ENCODE data around the gene TCFL5.

The TCFL5 gene

DNA sequence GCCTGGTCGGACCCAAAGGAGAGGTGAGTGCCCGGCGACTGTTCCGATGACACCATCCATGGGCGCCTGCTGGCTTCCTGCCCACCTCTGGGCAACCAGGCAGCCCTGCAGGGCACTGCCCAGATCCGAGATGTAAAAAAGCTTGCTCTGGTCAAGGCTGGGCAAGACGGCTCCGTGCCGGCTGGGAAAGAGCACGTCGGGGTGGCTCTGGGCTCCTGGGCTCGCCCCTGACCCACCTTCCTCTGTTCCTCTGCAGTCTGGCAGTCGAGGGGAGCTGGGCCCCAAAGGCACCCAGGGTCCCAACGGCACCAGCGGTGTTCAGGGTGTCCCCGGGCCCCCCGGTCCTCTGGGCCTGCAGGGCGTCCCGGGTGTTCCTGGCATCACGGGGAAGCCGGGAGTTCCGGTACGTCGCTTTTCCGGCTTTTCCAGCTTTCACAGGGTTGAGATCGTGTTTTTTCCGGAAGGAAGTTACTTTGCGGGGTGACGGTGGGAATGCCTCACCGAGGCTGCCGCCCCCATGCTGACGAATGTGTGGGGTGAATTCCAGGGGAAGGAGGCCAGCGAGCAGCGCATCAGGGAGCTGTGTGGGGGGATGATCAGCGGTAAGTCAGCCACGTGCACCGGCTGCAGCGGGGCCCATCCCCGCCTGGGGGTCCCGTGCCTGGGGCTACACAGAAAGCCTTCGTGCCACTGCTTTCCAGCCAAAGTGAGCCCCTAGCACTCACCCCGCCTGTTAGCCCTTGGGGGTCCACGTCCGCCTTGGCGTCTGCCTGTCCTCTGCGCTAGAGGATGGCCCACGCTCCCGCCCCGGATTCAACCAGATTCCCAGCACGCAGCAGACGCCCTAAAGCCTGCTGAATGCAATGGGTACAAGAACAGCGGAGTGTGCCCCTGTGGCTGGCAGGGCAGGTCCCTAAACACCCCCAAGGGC is 25.4 kb downstream of the TCFL5 start:
- DNase-seq (ENCODE audit: low read depth in 2 of 2): no peak

DNA sequence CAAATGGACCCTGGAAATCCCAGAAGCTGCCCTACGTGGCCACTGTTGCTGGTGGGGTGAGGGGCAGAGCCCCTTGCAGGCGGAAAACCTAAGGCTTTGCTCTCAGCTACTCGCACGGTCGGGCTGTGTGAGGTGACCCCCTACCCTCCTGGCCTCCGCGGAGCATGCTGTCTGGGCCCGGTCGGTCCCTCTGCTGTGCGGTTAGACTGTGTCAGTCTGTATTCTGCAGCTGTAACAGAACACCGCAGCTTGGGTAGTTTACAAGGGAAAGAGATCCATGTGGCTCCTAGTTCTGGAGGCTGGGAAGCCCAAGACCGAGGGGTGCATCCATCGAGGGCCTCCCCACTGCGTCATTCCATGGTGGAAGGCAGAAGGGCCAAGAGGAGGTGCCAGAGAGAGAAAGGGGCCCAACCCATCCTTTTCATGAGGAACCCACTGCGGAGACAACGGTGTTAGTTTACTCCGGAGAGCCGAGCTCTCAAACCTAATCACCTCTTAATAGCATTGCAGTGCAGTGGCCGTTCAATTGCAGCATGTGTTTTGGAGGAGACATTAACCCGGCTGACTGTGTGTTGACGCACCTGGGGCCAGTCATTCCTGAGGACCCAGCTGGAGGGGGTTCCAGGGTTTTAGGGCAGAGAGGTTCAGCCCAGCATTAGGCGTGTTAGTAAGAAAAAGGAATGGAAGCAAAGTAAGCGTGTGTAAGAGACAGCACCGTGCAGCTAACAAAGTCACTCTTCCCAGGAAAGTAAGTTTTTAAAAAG is 26.5 kb downstream of the TCFL5 start:
- DNase-seq (ENCODE audit: low read depth in 2 of 2): no peak

DNA sequence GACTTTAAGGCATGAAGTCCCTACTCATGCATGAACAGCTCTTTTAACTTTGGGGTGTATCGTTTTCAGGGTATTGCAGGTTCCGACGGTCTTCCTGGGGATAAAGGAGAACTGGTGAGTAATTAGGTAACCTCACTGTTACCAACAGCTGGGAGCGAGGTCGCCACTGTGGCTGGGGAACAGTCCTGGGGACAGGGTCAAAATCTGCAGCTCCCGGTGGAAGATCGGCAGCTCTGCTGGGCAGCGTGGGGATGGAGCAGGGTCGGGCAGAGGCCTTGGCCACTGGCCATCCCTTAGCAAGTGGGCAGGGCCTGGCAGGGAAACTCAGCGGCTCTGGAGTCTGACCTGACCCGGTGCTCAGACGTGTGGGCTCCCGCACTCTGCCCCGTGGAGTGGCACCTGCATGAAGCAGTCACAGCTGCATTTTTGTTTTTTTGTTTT is 28.7 kb downstream of the TCFL5 start:
- DNase-seq (ENCODE audit: low read depth in 2 of 2): no peak

DNA sequence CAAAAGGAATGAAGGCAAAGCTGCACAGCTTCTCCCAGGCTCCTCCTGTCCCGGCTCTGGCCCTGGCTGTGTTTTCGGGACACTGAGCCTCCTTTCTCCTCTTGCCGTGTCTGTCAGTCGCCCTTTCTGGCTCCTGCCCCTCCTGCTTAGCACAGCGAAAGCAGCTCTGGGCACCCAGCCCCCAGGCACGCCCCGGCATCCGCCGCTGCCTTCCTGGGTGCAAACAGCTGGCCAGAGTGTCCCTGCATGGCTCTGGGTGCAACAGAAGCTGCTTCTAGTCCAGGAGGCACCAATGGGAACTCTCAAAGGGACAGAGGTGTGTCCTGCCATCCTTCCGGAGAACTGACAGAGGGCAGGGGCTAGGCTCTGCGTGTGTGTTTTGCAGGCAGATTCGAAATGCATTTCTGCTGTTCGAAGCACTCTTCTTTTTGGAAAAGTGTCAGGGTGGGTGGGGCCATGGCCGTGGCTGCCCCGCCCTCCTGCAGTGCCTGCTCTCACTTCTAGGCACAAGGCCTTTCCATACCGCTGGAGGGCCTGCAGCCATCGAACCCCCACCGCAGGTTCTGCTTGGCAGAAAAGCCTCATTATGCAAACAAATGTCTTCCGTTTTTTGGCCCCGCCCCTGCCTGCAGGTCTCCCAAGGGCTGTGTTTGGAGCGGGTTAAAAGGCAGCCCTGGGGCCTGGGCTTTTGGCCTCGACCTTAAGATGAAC is 29.3 kb downstream of the TCFL5 start:
- no peak for DNase-seq (ENCODE audit: low read depth in 2 of 2)

DNA sequence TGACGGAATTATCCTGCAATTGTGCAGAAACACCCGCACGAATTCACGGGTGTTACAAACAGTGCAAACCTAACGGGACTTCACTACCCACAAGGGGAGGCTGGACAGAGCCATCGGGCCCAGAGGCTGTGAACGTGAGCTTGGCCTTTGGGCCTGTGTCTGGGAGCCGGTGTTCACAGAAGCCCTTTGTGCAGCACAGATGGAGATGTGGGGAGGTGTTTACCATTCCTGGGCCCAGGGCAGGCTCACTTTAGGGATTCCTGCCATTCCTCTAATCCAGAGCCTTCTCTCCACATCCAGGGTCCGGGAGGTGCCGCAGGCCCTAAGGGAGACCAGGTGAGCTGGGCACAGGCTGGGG is 29.8 kb downstream of the TCFL5 start:
- DNase-seq (ENCODE audit: low read depth in 2 of 2): no peak

DNA sequence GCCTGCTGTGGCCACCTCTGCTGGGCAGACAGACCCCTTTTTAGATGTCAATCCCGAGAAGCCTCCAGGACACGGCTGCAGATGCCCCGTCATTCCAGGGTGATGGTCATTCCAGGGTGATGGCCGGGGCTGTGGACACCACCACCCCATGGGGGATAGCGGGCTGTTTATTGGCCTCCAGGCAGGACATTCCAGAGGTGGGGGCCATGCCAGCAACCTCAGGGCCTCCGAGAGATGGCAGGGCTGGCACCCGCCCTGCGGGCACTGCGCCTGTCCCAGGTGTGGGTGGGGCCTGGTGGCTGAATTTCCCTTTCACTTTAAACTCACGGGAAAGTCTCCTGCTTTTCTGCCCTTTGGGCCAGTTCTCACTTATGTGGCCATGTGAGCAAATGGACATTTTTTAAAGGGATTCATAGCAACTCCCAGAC is 30.2 kb downstream of the TCFL5 start:
- DNase-seq (ENCODE audit: low read depth in 2 of 2): no peak

DNA sequence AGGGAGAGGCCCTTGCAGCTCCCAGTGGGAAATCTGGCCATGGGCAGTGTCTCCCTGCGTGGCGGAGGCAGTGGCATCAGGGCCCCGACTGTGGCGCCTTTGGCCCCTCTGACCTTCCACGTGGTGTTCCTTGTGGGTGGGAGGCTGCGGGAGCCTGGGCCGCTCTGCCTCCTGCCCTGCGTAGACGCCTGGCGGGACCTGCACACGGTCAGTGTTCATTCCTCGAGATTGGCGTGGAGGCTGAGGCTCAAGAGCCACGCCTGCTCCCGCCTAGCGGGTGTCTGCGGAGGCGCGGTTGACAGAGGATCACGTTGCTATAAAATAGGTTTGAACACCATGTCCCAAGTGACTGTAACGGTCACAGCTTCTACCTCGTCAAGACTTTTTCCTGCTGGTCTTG is 30.8 kb downstream of the TCFL5 start:
- DNase-seq (ENCODE audit: low read depth in 2 of 2): no peak

DNA sequence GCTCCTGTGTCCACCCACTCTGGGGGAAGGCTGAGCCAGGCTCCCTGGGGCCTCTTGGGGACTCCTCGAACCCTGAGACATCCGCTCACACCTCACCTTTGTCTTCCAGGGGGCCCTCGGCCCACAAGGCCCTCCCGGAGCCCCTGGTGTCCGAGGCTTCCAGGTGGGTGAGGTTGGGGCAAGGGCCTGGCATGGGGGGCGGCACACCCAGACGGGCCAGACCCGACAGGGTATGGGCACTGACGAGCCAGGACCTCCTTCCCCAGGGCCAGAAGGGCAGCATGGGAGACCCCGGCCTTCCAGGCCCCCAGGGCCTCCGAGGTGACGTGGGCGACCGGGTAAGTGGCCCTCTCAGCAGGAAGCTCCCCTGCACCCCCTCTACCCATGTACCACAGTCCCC is 31.4 kb downstream of the TCFL5 start:
- no peak for DNase-seq (ENCODE audit: low read depth in 2 of 2)

DNA sequence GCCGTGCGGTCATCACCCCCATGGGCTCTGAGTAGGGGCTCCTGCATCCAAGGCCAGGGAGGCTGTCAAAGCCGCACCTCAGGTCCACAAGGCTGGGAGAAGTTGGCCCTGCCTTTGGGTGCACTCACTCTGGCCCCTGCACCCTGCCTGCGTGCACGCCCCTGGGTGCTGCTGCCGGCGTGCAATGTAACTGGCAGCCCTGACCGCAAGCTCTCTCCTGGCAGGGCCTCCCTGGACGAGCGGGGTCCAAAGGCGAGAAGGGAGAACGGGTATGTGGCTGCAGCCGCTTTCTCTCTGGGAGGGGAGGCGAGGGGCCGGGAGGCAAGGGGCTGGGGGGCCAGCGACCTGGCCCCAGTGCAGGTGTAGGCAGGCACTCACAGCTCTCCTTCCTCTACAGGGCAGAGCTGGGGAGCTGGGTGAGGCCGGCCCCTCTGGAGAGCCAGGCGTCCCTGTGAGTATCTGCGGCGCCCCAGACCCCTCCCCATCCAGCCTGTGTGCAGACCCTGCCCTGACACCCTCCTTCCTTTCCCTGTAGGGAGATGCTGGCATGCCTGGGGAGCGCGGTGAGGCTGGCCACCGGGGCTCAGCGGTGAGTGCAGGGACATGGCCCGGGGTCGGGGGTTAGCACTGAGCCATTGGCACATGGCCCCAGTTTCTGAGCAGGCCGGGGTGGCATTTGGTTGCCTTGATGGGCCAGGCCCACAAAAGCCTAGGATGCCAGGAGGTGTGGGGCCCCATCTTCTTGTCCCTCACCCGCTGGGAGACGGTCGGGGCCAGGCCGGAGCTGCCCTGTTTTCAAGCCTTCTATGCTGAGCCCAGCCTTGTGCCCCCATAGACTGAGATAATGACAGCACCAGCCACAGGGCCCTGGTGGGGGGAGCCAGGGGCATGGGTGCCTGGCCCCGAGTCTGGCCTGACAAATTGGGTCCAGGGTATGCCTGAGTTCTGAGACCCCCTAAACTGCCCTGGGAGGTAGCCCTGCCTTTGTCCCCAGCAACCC is 32.1 kb downstream of the TCFL5 start:
- no peak for DNase-seq (ENCODE audit: low read depth in 2 of 2)

DNA sequence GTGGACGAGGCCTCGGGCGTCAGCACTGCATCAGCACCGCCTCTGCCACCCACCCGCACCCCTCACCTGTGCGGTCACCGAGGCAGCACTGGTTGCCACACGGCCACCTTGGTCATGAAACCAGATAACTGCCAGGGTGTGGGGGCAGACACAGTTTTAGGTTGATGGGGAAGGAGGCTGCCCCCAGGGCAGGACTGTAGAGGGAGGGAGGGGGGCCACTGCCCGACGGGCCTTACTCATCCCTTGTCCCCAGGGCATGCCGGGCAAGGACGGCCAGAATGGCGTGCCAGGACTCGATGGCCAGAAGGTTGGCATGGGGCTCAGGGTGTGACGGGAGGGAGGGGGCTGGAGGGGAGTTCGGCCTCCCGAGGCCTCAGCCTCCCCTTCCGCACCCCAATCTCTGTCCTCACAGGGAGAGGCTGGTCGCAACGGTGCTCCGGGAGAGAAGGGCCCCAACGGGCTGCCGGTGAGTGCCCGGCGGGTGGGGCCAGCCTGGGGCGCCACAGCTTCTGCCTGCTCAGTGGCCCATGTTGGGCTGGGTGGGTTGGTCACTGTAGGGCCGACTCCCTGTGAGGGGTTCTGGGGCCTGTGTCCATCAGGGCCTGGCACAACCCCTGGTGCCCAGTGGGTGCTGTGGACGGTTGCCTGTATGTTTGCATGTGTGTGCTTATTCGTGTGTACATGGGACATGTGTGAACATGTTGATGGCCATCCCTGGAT is 33.0 kb downstream of the TCFL5 start:
- DNase-seq (ENCODE audit: low read depth in 2 of 2): no peak

DNA sequence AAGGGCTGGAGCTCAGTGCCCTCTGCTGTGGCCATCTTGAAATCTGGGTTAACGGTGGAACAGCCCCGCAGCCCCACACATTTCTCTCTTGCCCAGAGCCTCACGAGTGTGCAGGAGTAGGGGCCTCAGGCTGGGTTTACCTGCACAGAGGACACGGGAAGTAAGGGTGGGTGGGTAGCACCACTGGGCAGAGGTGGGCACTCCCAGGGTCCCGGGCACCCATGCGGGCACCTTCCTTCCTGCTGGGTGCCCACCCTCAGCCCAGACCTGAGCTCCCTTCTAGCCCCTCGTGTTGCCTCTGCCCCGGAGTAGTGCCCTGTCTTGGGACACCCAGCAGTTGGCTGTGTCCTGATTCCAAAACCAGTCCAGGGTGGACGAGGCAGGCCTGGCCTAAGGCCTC is 33.6 kb downstream of the TCFL5 start:
- DNase-seq (ENCODE audit: low read depth in 2 of 2): no peak

DNA sequence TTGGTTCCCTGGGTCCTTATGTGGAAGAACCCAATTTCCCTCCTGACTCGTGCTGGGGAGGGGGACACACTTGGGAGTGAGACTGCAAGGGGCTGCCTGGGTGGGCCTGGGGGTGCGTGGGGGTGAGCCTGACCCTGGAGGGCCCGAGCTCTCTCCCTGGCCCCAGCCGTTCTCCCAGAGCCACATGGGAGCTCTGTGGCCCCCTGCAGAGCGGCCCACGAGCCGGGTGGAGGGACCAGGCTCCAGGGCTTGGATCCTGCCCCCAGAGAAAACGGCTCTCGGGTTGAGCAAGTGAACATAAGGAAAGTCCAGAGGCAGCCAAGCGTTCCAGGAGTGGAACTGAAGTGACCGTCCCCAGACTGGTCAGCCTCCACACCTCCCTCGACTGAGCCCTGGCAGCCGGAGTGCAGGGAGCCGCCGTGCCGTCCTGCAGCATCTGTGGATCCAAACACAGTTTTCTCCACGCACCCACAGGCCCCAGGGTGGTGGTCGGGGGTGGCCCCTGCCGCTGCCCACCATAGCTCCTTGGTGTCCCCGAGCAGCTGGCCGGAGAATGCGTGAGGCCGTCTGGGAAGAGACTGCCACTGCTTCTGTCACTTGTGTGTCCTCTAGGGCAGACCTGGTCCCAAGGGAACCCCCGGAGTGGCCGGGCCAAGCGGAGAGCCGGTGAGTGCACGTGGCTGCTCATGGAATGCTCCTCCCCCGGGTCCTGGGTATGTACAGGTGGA is 34.1 kb downstream of the TCFL5 start:
- no peak for DNase-seq (ENCODE audit: low read depth in 2 of 2)

DNA sequence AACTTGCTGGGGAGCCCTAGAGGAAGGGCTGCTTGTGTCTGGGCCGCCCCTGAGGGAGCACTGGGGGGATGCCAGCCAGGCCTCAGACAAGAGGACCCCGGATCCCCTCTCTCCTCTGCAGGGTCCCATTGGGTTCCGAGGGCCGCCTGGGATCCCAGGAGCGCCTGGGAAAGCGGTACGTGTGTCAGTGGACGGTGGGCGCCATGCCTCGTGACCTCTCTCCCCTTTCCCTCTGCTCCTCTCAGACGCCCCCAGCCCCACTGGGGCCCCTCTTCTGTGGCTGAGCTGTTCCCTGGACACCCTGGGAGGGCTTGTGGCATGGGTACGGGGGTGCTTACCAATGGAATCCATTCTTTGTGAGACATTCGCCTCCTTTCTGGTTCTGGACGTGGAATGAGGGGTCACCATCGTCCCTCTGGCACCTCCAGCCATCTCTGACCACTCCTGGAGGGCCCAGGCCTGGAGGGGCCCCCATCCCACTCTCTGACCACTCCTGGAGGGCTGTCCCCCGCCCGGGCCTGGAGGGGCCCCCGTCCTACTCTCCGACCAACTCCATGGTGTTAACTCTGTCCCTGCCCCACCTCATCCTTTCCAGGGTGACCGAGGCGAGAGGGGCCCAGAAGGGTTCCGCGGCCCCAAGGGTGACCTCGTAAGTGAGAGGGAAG is 34.8 kb downstream of the TCFL5 start:
- DNase-seq (ENCODE audit: low read depth in 2 of 2): no peak

DNA sequence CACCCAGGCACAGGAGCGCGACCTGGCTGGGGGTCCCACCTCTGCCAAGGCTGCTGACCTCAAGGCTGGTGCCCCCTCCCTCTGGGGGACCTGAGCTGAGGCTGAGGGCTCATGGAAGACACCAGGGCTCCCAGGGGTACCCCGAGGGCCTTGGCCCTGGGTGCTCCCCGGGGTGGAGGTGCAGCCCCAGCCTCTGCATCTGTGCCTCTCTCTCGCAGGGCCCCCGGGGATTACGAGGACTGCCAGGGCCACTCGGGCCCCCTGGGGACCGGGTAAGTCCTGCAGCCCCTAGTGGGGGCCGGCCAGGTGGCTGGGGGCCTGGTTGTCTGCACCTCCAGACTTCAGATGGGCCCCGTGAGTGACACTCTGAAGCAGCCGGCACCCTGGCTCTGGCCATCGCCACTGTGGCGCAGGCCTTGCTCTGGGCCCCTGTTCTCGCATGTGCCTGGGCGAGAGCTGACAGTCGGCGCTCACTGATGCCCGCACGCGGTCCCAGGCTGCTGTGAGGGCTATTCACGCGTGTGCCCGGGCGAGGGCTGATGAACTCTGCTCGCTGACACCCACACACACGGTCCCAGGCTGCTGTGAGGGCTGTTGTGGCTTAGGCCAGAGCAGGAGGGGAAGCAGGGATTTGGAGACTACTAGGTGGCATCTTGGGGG is 35.5 kb downstream of the TCFL5 start:
- DNase-seq (ENCODE audit: low read depth in 2 of 2): no peak

DNA sequence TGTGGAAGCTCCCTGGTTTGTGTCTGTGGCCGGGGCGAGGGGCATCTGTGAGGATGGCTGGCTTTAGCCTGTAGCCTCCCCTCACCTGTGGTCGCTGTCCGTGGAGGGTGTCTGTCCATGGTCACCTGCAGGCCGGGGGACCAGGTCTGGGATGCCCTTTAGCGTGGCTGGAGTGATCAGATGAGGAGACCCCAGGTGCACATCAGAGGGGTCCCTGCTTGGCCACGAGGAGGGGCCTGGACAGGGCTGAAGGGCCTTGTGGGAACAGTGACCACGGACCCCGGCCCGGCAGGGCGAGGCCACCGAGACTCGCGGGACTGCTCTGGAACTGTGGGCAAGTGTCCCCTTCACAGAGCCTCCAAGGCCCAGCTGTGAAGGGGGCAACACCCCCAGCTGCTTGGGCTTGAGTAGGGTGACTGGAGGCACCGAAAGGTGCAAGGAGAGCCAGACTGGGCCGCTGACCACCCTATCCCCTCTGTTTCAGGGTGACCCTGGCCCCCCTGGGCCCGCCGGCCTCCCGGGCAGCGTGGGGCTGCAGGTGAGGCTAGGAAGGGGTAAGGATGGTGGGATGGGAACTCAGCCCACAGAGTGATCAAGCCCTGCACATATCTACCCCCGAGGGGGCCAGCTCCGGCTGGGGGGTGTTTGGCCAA is 36.2 kb downstream of the TCFL5 start:
- DNase-seq (ENCODE audit: low read depth in 2 of 2): no peak

DNA sequence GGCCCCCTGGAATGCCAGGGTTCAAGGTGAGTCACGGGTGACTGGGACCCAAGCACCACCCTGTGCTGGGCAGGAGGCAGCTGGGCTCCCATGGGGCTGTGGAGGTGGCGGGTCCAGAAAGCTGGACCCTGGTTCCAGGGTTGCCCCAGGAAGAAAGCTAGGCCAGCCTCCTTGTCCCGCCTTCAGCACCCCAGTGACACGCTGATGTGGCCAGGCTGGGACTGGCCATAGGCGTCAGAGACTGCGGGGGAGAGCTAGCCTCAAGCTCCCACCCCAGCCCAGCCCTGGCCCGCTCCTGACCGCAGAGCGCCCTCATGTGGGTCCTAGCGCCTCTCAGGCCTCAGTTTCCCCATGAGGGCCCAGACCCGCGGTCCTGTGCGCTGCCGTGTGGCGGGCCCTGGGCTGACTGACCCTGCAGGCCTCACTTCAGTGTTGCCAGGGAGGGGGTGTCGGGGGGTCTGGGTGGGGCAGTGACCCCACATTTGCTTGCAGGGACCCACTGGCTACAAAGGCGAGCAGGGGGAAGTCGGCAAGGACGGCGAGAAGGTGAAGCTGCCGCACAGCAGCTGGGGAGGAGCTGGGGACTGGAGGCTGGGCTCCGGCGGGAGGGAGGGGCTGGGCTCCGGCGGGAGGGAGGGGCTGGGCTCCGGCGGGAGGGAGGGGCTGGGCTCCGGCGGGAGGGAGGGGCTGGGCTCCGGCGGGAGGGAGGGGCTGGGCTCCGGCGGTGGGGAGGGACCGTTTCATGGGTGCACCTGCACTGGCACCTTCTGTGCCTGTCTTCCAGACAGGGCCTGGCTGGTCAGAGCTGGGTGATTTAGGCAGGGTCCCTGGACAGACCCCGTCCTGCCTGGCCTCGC is 36.9 kb downstream of the TCFL5 start:
- no peak for DNase-seq (ENCODE audit: low read depth in 2 of 2)

Measured in stimulated activated CD8-positive, alpha-beta memory T cell treated with anti-CD3 and anti-CD28 coated beads, Interleukin-15, amount 100 ng/mL, for 4 hours (primary cell).